G401.6 (cell line): ENCODE data around the gene PRKCE.

Source experiments
- FAIRE-seq: peaks from 2 replicates; lab custom pipeline; 2012; peaks lifted over from hg19 to GRCh38; lab: Jason Lieb, UNC

PRKCE gene

GRCh38 chr2:45651415-45652089 lies at the start of gene PRKCE:
Gene PRKCE (plus strand): TSS chr2:45651675.
- no peak for FAIRE-seq

- no peak for FAIRE-seq
Measured at GRCh38 chr2:45602624-45603023, 48.9 kb upstream of the PRKCE start.

DNA sequence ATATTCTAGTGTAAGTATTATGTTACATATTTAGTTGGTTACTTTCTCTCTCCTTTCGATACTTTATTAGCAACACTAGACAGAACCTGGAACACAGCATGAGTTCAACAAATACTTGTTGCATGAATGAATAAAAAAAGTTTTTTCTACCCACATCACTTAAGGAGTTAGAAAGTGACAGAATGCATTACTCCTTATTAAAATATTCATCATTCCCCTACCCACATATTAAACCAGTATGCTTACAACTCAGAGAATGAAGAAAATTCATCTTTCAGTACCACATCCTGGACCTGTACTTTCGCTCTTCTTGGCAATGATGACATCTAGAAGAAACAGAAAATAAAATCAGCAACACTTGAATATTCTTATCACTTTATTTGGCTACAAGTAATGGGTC lies 46.4 kb upstream of the PRKCE start:
- FAIRE-seq, result no peak

- no peak for FAIRE-seq
Measured at GRCh38 chr2:45606796-45607195, 44.7 kb upstream of the PRKCE start.

GRCh38 chr2:45607701-45608100 lies 43.8 kb upstream of the PRKCE start:
- peak; percentile 82 for FAIRE-seq

DNA sequence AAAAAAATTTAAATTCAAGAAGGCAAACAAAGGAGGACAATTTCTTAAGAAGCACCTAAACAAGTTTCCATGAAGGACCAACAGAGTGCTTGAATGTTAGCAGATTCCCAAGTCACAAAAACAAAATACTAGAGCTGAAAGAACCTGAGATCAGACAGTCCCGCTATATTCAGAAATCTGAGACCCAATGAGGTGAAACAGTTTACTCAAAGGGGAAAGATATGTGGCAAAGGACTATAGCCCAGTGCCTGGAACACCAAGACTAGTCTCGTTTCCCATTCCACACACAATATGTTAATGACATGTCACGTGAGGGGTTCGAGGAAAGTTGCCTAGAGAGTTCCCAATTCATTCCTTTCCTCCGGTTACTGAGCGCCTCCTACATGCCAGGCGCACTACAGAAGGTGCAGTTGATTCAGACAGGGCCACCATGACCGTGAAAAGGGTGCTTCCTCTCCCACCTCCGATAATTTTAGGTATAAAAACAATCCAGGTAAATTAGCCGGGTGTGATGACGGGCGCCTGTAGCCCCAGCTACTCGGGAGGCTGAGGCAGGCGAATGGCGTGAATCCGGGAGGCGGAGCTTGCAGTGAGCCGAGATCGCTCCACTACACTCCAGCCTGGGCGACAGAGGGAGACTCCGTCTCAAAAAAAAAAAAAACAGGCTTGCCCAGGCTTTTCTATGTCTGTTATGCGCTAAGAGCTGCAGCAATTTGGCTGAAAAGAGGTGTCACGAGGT lies 41.0 kb upstream of the PRKCE start:
- peak; percentile 71 for FAIRE-seq

GRCh38 chr2:45611020-45611859 lies 40.2 kb upstream of the PRKCE start, which contains the start of gene SRBD1:
Gene SRBD1 (minus strand): TSS chr2:45611267. CDS start chr2:45605441, 5,826 bp downstream.
- FAIRE-seq, result peak; percentile 98

- peak; percentile 97 for FAIRE-seq
Measured at GRCh38 chr2:45612285-45612684, 39.2 kb upstream of the PRKCE start.

DNA sequence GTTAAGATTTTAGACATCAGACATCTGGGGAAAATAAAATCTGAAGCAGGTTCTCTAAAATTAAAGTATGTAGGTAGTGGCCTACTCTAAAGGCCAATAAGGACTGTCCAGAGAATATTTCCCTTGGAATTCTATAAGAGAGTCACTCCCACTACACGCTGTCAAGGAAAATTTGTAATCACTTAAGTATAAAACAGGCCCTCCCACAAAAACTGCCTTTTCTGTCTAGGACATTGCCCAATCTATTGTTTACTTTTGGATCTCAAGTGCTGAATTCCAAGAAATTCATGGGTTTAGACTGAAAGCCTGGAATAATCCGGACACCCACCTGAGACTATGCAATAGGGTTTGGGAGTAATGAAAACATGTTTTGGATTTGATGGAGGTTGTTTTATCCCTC lies 38.7 kb upstream of the PRKCE start:
- no peak for FAIRE-seq

- no peak for FAIRE-seq
Measured at GRCh38 chr2:45614330-45614729, 37.1 kb upstream of the PRKCE start.

DNA sequence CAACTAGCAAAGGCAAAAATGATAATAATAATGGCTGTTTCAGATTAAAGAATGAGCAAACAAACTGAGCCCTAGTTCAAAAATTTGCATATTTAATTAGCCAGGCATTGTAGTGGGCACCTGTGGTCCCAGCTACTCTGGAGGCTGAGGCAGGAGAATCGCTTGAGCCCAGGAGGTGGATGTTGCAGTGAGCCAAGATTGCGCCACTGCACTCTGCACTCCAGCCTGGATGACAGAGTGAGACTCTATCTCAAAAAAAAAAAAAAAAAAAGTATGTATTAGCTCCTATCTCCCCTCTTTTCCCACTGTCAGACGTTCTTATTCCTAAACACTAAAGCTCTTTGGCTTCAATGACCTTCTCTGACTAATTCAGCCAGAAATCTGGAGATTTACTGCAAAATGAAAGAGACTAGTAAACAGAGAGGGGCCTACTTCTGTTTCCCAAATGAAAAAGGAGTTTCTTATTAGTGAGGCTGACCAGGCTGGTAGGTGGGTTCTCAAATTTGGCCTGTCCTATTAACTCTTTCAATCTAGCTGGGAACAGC lies 36.5 kb upstream of the PRKCE start:
- FAIRE-seq, result no peak

- FAIRE-seq, result no peak
Measured at GRCh38 chr2:45616658-45617411, 34.6 kb upstream of the PRKCE start.

GRCh38 chr2:45617496-45617895 lies 34.0 kb upstream of the PRKCE start:
- FAIRE-seq, result no peak

GRCh38 chr2:45622336-45623075 lies 29.0 kb upstream of the PRKCE start:
- no peak for FAIRE-seq

DNA sequence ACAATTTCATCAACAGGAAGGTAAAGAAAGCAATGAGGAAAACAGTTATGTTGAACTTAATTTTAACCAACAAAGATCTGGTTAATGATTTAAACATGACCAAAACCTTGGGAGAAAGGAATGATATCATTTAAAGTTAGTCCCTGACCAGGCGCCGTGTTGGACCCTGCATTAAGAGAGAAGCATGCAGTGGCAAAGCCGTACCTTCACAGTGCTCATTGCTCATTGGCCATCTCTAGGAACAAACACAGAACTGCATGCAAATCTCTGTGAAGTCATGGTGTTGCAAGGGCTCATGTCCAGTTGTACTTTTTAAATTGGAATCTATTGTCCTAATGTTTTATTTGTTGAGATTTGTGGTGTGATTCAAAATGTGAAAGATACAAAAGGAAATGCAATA lies 28.4 kb upstream of the PRKCE start:
- FAIRE-seq, result no peak

DNA sequence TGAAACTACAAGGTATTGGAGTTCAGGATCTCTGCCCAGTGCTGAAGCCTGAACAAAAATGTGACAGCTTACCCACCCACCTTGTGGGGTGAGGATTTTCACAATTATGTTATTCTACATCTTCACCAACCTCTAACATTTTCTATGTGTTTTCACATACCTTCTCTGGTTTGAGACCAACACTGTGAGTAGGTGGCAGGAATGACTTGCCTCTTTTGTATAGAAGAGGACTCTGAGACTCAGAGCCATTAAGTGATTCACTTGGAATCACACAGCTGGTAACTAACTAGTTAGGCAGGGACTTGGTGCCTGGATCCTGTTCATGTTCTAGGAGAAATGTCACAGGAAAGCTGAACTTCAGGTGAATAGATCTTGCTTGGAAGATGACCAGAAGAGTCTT lies 25.7 kb upstream of the PRKCE start:
- FAIRE-seq, result no peak

DNA sequence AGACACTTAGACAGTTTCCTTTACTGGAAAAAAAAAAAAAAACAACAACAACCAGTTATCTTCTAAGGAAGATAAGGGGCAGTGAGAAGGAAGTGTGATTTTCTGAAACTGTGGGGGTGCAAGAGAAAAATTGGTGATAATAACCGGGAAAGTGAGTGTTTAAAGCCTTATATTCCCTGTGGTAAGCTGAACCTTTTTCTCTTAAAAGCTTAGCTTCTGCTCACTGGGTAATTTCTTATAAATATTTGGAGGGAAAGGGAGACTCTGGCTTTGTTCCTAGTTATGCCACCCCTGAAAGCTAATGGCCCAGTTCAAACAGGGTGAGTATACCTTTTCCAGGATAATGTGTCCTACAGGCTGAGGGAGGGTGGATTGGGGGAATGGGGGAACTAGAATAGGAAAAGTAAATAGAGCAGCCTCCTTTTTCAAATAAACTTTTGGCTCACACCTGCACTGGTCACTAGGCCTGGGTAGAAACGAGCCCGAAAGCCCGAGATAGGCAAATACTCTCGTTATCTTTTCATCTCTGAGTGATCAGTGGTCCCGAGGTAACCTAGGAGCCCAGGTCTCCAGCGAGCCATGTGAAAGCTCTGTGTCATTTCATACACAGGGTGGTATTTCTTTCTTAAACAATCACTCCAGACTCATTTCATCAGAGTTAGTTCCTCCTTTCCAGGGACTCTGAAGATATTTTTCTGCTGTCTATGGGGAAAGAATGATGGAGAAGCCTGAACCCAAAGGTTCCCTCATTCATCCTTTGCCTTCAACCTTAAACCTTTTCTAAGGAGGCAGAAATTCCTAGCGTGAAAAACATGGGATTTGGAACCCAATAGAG lies 24.9 kb upstream of the PRKCE start:
- no peak for FAIRE-seq

DNA sequence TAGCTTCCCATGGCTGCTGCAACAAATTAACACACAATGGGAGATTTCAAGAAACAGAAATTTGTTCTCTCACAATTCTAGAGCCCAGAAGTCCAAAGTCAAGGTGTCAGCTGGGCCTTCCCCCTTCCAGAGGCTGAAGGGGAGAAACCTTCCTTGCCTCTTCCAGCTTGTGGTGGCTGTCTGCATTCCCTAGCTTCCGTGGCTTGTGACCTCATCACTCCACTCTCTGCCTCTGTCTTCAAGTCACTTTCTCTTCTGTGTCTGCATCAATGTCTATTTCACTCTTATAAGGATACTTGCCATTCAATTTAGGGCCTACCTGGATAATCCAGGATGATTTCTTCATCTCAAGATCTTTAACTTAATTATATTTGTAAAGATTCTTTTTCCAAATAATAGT lies 23.6 kb upstream of the PRKCE start:
- no peak for FAIRE-seq

DNA sequence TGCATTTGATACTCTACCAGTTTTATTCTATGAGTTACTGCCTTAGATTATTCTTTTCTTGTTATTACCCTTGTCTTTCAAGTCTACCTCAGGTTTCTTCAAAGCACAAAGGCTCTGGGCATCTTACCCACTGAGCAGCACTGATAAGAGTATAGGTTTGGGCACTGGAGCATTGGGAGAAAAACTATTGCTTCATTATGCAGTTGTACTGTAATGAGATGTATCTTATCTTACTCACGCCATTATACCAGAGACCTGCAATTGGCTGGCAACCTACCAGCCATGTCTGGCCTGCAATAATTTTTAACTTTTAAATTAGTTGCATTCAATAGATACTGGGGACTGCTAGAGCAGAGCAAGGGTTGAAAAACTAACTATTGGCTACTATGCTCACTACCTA lies 21.5 kb upstream of the PRKCE start:
- FAIRE-seq, result no peak

- no peak for FAIRE-seq
Measured at GRCh38 chr2:45631319-45631718, 20.2 kb upstream of the PRKCE start.
